SK-N-MC (cell line): ENCODE measurements around the gene ZNF554.

Source experiments
- EZH2 ChIP-seq: fragments of 200-600 bp; sonication (generic); IDR thresholded peaks from one replicate; pipeline ENCODE4 v1.6.1; 2017; ENCODE audit warnings: antibody characterized with exemption
- POLR2AphosphoS5 ChIP-seq: IDR thresholded peaks from 2 replicates; pipeline ENCODE4 v1.6.1; 2012; ENCODE audit warnings: mild to moderate bottlenecking, low read depth, low read length, borderline replicate concordance

- TF ChIP-seq POLR2AphosphoS5 (no peak), EZH2 (no peak)
Measured at GRCh38 chr19:2807379-2808128, 12.1 kb upstream of the ZNF554 start.
